WTC11 (cell line): ENCODE results near the gene EMC6. TPM values are rescaled to one million over a fixed set of nuclear protein-coding genes. Genes with fewer than 3 reads are reported as not detected.

Source experiments
- ATAC-seq: fragments of 200-7000 bp; cut with Tn5 transposase; 2 replicates; pipeline ENCODE4 v1.10.0; 2021; ENCODE audit warnings: mild to moderate bottlenecking, moderate library complexity
- CTCF ChIA-PET: fragments of 300-600 bp; sonication (Branson Sonifier 250); formaldehyde crosslinking; loops from one replicate; lab custom pipeline; 2021; ENCODE audit warnings: antibody characterized with exemption; lab: Charles Lee
- POLR2A ChIA-PET: fragments of 350-600 bp; sonication (Branson Sonifier 250); formaldehyde crosslinking; loops from one replicate; lab custom pipeline; 2021; ENCODE audit warnings: antibody characterized with exemption; lab: Charles Lee
- DNase-seq: peaks from one replicate; pipeline ENCODE4 v3.0.0; 2021; ENCODE audit warnings: low spot score
- H3K27ac Mint-ChIP-seq: 2 replicates; pipeline ENCODE4 v1.8.0; 2021; ENCODE audit warnings: mixed read lengths
- H3K27me3 Mint-ChIP-seq: 2 replicates; pipeline ENCODE4 v1.8.0; 2021; ENCODE audit warnings: low read depth, mild to moderate bottlenecking, moderate library complexity, mixed read lengths
- H3K36me3 Mint-ChIP-seq: 2 replicates; pipeline ENCODE4 v1.8.0; 2021; ENCODE audit warnings: mixed read lengths
- H3K4me1 Mint-ChIP-seq: 2 replicates; pipeline ENCODE4 v1.8.0; 2022; ENCODE audit warnings: mixed read lengths
- H3K4me3 Mint-ChIP-seq: 2 replicates; pipeline ENCODE4 v1.8.0; 2021; ENCODE audit warnings: mild to moderate bottlenecking, moderate library complexity, mixed read lengths
- H3K9me3 Mint-ChIP-seq: 2 replicates; pipeline ENCODE4 v1.8.0; 2021; ENCODE audit warnings: mixed read lengths
- GRHL2 ChIP-seq: fragments of 250-450 bp; sonication (Bioruptor Pico); IDR thresholded peaks from 2 replicates; pipeline ENCODE4 v1.8.0; 2022; ENCODE audit warnings: mild to moderate bottlenecking, moderate library complexity; ENCODE audit not compliant: insufficient replicate concordance, severe bottlenecking
- GTF2I ChIP-seq: fragments of 250-450 bp; sonication (Bioruptor Pico); conservative IDR thresholded peaks from 2 replicates; pipeline ENCODE4 v1.4.0; 2021; ENCODE audit warnings: mild to moderate bottlenecking
- HMGXB4 ChIP-seq: sonication (generic); formaldehyde crosslinking; IDR thresholded peaks from 2 replicates; pipeline ENCODE4 v1.8.1; 2023; ENCODE audit warnings: mild to moderate bottlenecking, moderate library complexity, missing genetic modification reagents
- JUN ChIP-seq: sonication (generic); formaldehyde crosslinking; IDR thresholded peaks from 2 replicates; pipeline ENCODE4 v1.8.0; 2023; ENCODE audit warnings: mild to moderate bottlenecking, missing genetic modification reagents
- MLX ChIP-seq: sonication (generic); formaldehyde crosslinking; IDR thresholded peaks from 2 replicates; pipeline ENCODE4 v1.8.1; 2023; ENCODE audit warnings: mild to moderate bottlenecking, missing genetic modification reagents, moderate library complexity
- NFE2L1 ChIP-seq: sonication (generic); formaldehyde crosslinking; IDR thresholded peaks from 2 replicates; pipeline ENCODE4 v1.8.1; 2023; ENCODE audit warnings: missing genetic modification reagents
- OVOL2 ChIP-seq: fragments of 250-450 bp; sonication (Bioruptor Pico); IDR thresholded peaks from 2 replicates; pipeline ENCODE4 v1.9.0; 2021; ENCODE audit warnings: mild to moderate bottlenecking, borderline replicate concordance
- RORB ChIP-seq: fragments of 250-450 bp; sonication (Bioruptor Pico); IDR thresholded peaks from 2 replicates; pipeline ENCODE4 v1.9.0; 2021; ENCODE audit warnings: mild to moderate bottlenecking
- SMAD3 ChIP-seq: sonication (generic); formaldehyde crosslinking; IDR thresholded peaks from 2 replicates; pipeline ENCODE4 v1.8.0; 2022; ENCODE audit warnings: missing genetic modification reagents, mild to moderate bottlenecking, borderline replicate concordance
- TEAD4 ChIP-seq: sonication (generic); formaldehyde crosslinking; IDR thresholded peaks from 2 replicates; pipeline ENCODE4 v1.8.0; 2022; ENCODE audit warnings: mild to moderate bottlenecking, missing genetic modification reagents
- TP53 ChIP-seq: sonication (generic); formaldehyde crosslinking; IDR thresholded peaks from 2 replicates; pipeline ENCODE4 v1.8.1; 2023; ENCODE audit warnings: mild to moderate bottlenecking, missing genetic modification reagents
- ZNF121 ChIP-seq: sonication (generic); formaldehyde crosslinking; IDR thresholded peaks from 2 replicates; pipeline ENCODE4 v1.8.0; 2023; ENCODE audit warnings: missing genetic modification reagents
- ZNF232 ChIP-seq: sonication (generic); formaldehyde crosslinking; IDR thresholded peaks from 2 replicates; pipeline ENCODE4 v1.8.0; 2022; ENCODE audit warnings: mild to moderate bottlenecking, missing genetic modification reagents
- ZNF263 ChIP-seq: sonication (generic); formaldehyde crosslinking; IDR thresholded peaks from 2 replicates; pipeline ENCODE4 v1.8.1; 2022; ENCODE audit warnings: low read depth, mild to moderate bottlenecking, moderate library complexity, missing genetic modification reagents
- total RNA-seq: library from RNA; stranded (reverse); gene quantifications from 3 replicates; pipeline ENCODE4 v1.2.3, GENCODE V29; 2021
- TF ChIP-seq, protein P1 (sequence below): sonication (generic); formaldehyde crosslinking; IDR thresholded peaks from 2 replicates; pipeline ENCODE4 v1.8.1; 2023; ENCODE audit warnings: mild to moderate bottlenecking, missing genetic modification reagents
- TF ChIP-seq, protein P2 (sequence below): sonication (generic); formaldehyde crosslinking; IDR thresholded peaks from 2 replicates; pipeline ENCODE4 v1.8.0; 2022; ENCODE audit warnings: missing genetic modification reagents
- TF ChIP-seq, protein P3 (sequence below): fragments of 250-450 bp; sonication (Bioruptor Pico); IDR thresholded peaks from 2 replicates; pipeline ENCODE4 v1.9.0; 2021; ENCODE audit warnings: mild to moderate bottlenecking
- TF ChIP-seq, protein P4 (sequence below): sonication (generic); formaldehyde crosslinking; IDR thresholded peaks from 2 replicates; pipeline ENCODE4 v1.8.0; 2022; ENCODE audit warnings: mild to moderate bottlenecking, missing genetic modification reagents

EMC6 gene
- total RNA-seq, 1 experiment from 2014 or later, result 86.0 TPM

DNA sequence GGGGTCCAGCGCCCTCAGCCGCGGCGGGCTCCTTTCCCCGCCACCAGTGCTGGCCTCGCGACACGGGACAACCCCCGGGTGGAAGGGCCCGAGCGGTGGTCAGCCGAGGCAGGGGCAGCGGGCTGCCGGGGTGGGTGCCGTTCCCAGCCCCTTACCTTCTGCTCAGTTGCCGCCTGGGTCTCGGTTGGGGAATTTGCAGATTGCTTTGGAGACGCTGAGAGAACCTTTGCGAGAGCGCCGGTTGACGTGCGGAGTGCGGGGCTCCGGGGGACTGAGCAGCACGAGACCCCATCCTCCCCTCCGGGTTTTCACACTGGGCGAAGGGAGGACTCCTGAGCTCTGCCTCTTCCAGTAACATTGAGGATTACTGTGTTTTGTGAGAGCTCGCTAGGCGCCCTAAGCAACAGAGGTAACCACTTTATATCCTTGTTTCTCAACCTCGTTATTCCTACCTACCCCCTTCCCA, 31.7 kb upstream of the EMC6 start (continued):
- TF ChIP-seq, protein P1, sequence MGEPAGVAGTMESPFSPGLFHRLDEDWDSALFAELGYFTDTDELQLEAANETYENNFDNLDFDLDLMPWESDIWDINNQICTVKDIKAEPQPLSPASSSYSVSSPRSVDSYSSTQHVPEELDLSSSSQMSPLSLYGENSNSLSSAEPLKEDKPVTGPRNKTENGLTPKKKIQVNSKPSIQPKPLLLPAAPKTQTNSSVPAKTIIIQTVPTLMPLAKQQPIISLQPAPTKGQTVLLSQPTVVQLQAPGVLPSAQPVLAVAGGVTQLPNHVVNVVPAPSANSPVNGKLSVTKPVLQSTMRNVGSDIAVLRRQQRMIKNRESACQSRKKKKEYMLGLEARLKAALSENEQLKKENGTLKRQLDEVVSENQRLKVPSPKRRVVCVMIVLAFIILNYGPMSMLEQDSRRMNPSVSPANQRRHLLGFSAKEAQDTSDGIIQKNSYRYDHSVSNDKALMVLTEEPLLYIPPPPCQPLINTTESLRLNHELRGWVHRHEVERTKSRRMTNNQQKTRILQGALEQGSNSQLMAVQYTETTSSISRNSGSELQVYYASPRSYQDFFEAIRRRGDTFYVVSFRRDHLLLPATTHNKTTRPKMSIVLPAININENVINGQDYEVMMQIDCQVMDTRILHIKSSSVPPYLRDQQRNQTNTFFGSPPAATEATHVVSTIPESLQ, result peak; percentile 19; the same call in 1 of the 2 replicates
- TF ChIP-seq TEAD4 (CRISPR knock-in tag) (no peak), NFE2L1 (CRISPR knock-in tag) (no peak), GRHL2 (no peak), HMGXB4 (CRISPR knock-in tag) (peak; percentile 52; the same call in 1 of the 2 replicates), ZNF232 (CRISPR knock-in tag) (no peak), SMAD3 (CRISPR knock-in tag) (no peak), OVOL2 (no peak)
- TF ChIP-seq, protein P2, sequence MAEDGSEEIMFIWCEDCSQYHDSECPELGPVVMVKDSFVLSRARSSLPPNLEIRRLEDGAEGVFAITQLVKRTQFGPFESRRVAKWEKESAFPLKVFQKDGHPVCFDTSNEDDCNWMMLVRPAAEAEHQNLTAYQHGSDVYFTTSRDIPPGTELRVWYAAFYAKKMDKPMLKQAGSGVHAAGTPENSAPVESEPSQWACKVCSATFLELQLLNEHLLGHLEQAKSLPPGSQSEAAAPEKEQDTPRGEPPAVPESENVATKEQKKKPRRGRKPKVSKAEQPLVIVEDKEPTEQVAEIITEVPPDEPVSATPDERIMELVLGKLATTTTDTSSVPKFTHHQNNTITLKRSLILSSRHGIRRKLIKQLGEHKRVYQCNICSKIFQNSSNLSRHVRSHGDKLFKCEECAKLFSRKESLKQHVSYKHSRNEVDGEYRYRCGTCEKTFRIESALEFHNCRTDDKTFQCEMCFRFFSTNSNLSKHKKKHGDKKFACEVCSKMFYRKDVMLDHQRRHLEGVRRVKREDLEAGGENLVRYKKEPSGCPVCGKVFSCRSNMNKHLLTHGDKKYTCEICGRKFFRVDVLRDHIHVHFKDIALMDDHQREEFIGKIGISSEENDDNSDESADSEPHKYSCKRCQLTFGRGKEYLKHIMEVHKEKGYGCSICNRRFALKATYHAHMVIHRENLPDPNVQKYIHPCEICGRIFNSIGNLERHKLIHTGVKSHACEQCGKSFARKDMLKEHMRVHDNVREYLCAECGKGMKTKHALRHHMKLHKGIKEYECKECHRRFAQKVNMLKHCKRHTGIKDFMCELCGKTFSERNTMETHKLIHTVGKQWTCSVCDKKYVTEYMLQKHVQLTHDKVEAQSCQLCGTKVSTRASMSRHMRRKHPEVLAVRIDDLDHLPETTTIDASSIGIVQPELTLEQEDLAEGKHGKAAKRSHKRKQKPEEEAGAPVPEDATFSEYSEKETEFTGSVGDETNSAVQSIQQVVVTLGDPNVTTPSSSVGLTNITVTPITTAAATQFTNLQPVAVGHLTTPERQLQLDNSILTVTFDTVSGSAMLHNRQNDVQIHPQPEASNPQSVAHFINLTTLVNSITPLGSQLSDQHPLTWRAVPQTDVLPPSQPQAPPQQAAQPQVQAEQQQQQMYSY (CRISPR knock-in tag), result peak; percentile 44; the same call in 1 of the 2 replicates

DNA sequence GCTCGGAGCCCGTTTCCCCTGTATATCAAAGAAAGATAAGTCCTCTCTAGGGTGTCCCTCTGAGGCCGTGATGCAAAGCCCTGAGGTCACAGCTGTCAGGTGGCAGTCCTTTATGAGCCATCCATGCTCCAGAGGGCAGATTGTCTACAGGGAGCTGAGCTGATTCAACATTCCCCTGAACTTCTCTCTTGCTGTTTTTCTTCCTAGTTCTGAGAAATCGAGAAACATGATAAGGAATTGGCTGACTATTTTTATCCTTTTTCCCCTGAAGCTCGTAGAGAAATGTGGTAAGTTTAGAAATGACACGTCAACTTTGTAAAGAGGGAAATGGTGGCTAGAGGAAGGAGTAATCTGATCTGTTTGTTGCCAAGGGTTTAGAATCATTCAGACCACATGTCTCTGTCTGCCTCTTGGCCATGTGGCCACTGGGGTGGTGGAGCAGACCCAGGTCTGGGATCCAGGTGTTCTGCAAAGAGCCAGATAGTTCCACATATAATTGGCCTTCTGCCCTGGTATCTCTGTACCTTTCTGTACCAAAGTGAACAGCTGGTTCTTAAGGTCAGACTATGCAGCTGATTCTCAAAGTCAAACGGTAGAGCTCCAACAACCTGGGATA, 28.5 kb upstream of the EMC6 start:
- Mint-ChIP-seq H3K27ac (peak overlapping the region; percentile 59), H3K9me3 (no peaks in the 10 kb centered on the region), H3K27me3 (no peaks in the 10 kb centered on the region), H3K4me3 (no peak overlapping the region), H3K4me1 (peaks cover 25% of the 10 kb centered on the region), H3K36me3 (peaks cover 3% of the 10 kb centered on the region; the same call in 1 of the 2 replicates)
- POLR2A ChIA-PET, result no interaction called here
- CTCF ChIA-PET, result no interaction called here
- no peak for DNase-seq
- no peak for ATAC-seq
- TF ChIP-seq TP53 (CRISPR knock-in tag), result no peak
- no peak for TF ChIP-seq ZNF263 (CRISPR knock-in tag)
- no peak for TF ChIP-seq GTF2I (CRISPR knock-in tag)
- no peak for TF ChIP-seq ZNF121 (CRISPR knock-in tag)
- TF ChIP-seq, protein P1, result no peak
- TF ChIP-seq, protein P3, sequence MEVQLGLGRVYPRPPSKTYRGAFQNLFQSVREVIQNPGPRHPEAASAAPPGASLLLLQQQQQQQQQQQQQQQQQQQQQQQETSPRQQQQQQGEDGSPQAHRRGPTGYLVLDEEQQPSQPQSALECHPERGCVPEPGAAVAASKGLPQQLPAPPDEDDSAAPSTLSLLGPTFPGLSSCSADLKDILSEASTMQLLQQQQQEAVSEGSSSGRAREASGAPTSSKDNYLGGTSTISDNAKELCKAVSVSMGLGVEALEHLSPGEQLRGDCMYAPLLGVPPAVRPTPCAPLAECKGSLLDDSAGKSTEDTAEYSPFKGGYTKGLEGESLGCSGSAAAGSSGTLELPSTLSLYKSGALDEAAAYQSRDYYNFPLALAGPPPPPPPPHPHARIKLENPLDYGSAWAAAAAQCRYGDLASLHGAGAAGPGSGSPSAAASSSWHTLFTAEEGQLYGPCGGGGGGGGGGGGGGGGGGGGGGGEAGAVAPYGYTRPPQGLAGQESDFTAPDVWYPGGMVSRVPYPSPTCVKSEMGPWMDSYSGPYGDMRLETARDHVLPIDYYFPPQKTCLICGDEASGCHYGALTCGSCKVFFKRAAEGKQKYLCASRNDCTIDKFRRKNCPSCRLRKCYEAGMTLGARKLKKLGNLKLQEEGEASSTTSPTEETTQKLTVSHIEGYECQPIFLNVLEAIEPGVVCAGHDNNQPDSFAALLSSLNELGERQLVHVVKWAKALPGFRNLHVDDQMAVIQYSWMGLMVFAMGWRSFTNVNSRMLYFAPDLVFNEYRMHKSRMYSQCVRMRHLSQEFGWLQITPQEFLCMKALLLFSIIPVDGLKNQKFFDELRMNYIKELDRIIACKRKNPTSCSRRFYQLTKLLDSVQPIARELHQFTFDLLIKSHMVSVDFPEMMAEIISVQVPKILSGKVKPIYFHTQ (CRISPR knock-in tag), result no peak
- TF ChIP-seq MLX (CRISPR knock-in tag), result no peak
- no peak for TF ChIP-seq RORB (CRISPR knock-in tag)
- TF ChIP-seq JUN (CRISPR knock-in tag), result no peak
- TF ChIP-seq, protein P4, sequence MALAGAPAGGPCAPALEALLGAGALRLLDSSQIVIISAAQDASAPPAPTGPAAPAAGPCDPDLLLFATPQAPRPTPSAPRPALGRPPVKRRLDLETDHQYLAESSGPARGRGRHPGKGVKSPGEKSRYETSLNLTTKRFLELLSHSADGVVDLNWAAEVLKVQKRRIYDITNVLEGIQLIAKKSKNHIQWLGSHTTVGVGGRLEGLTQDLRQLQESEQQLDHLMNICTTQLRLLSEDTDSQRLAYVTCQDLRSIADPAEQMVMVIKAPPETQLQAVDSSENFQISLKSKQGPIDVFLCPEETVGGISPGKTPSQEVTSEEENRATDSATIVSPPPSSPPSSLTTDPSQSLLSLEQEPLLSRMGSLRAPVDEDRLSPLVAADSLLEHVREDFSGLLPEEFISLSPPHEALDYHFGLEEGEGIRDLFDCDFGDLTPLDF (CRISPR knock-in tag), result no peak
